Measurements from ENCODE around the gene NFKBIE. TPM values are rescaled to one million over a fixed set of nuclear protein-coding genes. Genes with fewer than 3 reads are reported as not detected.
A peak's percentile ranks its signal among the peaks of the same experiment; 100 is the strongest.
"Not testable (repeated sequence)": the region's sequence is repeated elsewhere in the genome, so short reads cannot be mapped to it uniquely, and the experiment has no call there.

NFKBIE gene, protein sequence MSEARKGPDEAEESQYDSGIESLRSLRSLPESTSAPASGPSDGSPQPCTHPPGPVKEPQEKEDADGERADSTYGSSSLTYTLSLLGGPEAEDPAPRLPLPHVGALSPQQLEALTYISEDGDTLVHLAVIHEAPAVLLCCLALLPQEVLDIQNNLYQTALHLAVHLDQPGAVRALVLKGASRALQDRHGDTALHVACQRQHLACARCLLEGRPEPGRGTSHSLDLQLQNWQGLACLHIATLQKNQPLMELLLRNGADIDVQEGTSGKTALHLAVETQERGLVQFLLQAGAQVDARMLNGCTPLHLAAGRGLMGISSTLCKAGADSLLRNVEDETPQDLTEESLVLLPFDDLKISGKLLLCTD
- total RNA-seq: 10 to 100 TPM; 20.8 to 34.4 TPM

DNA sequence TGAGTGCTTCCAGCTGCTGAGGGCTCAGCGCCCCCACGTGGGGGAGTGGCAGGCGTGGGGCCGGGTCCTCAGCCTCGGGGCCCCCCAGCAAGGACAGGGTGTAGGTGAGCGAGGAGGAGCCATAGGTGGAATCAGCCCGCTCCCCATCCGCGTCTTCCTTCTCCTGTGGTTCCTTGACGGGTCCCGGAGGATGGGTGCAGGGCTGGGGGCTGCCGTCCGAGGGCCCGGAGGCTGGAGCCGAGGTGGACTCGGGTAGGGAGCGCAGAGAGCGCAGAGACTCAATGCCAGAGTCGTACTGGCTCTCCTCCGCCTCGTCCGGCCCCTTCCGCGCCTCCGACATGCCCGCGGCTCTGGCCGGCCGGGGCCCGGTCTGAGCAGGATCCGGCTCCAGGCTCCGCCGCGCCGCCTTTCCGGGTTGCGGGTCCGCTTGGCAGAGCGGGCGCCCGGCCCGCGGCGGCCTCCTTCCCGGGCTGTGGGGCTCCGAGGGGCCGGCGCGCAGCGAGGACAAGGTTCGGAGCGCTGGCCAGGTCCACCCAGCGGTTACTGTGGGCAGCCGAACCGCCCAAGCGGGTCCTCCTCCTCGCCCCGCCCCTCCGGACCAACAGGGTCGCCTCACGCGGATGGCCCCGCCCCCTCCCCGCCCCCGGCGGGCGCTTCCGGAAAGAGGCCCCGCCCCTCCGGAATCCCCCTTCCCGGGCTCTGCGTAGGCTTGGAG, at the start of gene NFKBIE:
Gene NFKBIE (minus strand): TSS at position 545 of the 715 bp plus-strand sequence. CDS start 205 bp downstream, at position 340.
- Histone ChIP-seq H3K27me3 (replicated peaks; ENCODE audit: insufficient read depth) (no peaks in the 10 kb centered on the region), H3K36me3 (no peaks in the 10 kb centered on the region), H3K4me3 (peak within 1 kb of the TSS; percentile 51 to 73), H3K4me1 (replicated peaks) (peaks cover 12% of the 10 kb centered on the region), H3K27ac (peak within 1 kb of the TSS; percentile 67 to 72), H3K9me3 (no peaks in the 10 kb centered on the region)
- WGBS: under 1% methylated on average over 45 of the region's 72 CpGs
- DNase-seq (ENCODE audit: low spot score): peak; percentile 95
- intact Hi-C loops (cut with DNase I): loop anchor here (5.0 kb wide), 1 partner anchor 42 kb away; no protein-coding TSS in a partner anchor
- TF ChIP-seq POLR2A (IDR thresholded peaks at IDR 0.05): peak; percentile 97
- TF ChIP-seq CTCF (IDR thresholded peaks at IDR 0.05): peak in 2 of 4 experiments; percentile 40 to 47
- TF ChIP-seq POLR2AphosphoS5 (IDR thresholded peaks at IDR 0.05): peak; percentile 75

GRCh38 chr6:44314657-44315056, 49.3 kb upstream of the NFKBIE start:
- H3K27ac ChIP-seq; DNase-seq (ENCODE audit: low spot score); H3K9me3 ChIP-seq; intact Hi-C loops (cut with DNase I); H3K36me3 ChIP-seq; H3K4me1 ChIP-seq (replicated peaks); H3K4me3 ChIP-seq; H3K27me3 ChIP-seq (replicated peaks; ENCODE audit: insufficient read depth): not testable (repeated sequence)
- 96% methylated on average over 8 of the region's 8 CpGs for WGBS

GRCh38 chr6:44312901-44313788, 47.8 kb upstream of the NFKBIE start, which contains the start of gene AARS2:
Gene AARS2, minus strand, starts transcription at chr6:44313347. Its CDS starts 24 bp downstream, at chr6:44313323.
- WGBS: 2% methylated on average over 42 of the region's 52 CpGs
- Histone ChIP-seq H3K27me3 (replicated peaks; ENCODE audit: insufficient read depth) (no peaks in the 10 kb centered on the region), H3K4me3 (peak within 1 kb of the TSS; percentile 63 to 73), H3K4me1 (replicated peaks) (peaks cover 5% of the 10 kb centered on the region), H3K9me3 (no peaks in the 10 kb centered on the region), H3K36me3 (peaks cover 3 to 5% of the 10 kb centered on the region in 2 donors), H3K27ac (peak within 1 kb of the TSS; percentile 63 to 65)
- DNase-seq (ENCODE audit: low spot score): peak; percentile 66
- intact Hi-C loops (cut with DNase I): no loop called here
- TF ChIP-seq POLR2AphosphoS5 (IDR thresholded peaks at IDR 0.05) (peak; percentile 91), POLR2A (IDR thresholded peaks at IDR 0.05) (peak; percentile 49), CTCF (IDR thresholded peaks at IDR 0.05) (peak; percentile 69 to 94 (median 86))

DNA sequence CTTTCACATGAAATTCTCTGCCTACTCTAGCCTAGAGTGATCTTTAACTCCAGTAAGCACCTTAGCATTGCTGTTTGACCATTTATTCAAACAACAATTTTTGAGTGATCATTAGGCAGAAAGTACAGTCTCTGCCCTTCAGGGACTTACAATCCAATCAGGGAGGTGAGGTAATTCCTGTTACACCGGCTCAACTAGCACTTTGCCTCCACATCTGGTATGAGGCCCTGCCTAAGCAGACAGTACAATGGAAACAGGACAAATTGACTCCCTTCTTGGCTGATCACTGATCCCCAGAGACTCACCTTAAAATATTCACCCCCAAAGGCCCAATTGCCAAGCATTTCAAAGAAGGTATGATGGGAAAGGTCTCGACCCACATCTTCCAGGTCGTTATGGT, 46.4 kb upstream of the NFKBIE start:
- DNase-seq (ENCODE audit: low spot score): no peak
- H3K9me3 ChIP-seq: no peaks in the 10 kb centered on the region
- H3K27me3 ChIP-seq (replicated peaks; ENCODE audit: insufficient read depth): no peaks in the 10 kb centered on the region
- TF ChIP-seq CTCF (IDR thresholded peaks at IDR 0.05): no peak
- no peak for TF ChIP-seq POLR2A (IDR thresholded peaks at IDR 0.05)
- TF ChIP-seq POLR2AphosphoS5 (IDR thresholded peaks at IDR 0.05): no peak
- H3K27ac ChIP-seq: no peak overlapping the region
- H3K4me1 ChIP-seq (replicated peaks): peaks cover 5% of the 10 kb centered on the region
- peaks cover 3 to 15% of the 10 kb centered on the region in 2 donors for H3K36me3 ChIP-seq
- WGBS: 82% methylated on average over 3 of the region's 3 CpGs
- intact Hi-C loops (cut with DNase I): no loop called here
- H3K4me3 ChIP-seq: no peak overlapping the region
